H9 (cell line): Measurements from ENCODE around the gene DCAF11. TPM values are rescaled to one million over a fixed set of nuclear protein-coding genes. Genes with fewer than 3 reads are reported as not detected.

Experiments
- DNase-seq: peaks from one replicate; pipeline ENCODE4 v3.0.0-alpha.2; 2017
- H2AFZ ChIP-seq: one replicate; pipeline ENCODE4 v1.6.1; 2013; ENCODE audit warnings: mild to moderate bottlenecking, low read length, control low read depth, moderate library complexity
- H2AK5ac ChIP-seq: 2 replicates; pipeline ENCODE4 v1.6.1; 2013; ENCODE audit warnings: low read length, control low read depth, mixed read lengths; ENCODE audit not compliant: insufficient read length
- H2BK120ac ChIP-seq: one replicate; pipeline ENCODE4 v1.6.1; 2013; ENCODE audit warnings: low read depth, mild to moderate bottlenecking, low read length, control low read depth, inconsistent platforms; ENCODE audit not compliant: poor library complexity, severe bottlenecking
- H2BK12ac ChIP-seq: 2 replicates; pipeline ENCODE4 v1.6.1; 2013; ENCODE audit warnings: low read length, control low read depth, mixed read lengths, low read depth; ENCODE audit not compliant: insufficient read length
- H2BK15ac ChIP-seq: 2 replicates; pipeline ENCODE4 v1.6.1; 2013; ENCODE audit warnings: low read depth, low read length, control low read depth
- H2BK20ac ChIP-seq: one replicate; pipeline ENCODE4 v1.6.1; 2013; ENCODE audit warnings: low read depth, mild to moderate bottlenecking, low read length, control low read depth, inconsistent platforms; ENCODE audit not compliant: poor library complexity, severe bottlenecking
- H2BK5ac ChIP-seq: 2 replicates; pipeline ENCODE4 v1.6.1; 2013; ENCODE audit warnings: low read length, control low read depth, mixed read lengths; ENCODE audit not compliant: insufficient read length
- H3K14ac ChIP-seq: 2 replicates; pipeline ENCODE4 v1.6.1; 2013; ENCODE audit warnings: low read length, control low read depth; ENCODE audit not compliant: insufficient read depth
- H3K18ac ChIP-seq: 2 replicates; pipeline ENCODE4 v1.6.1; 2013; ENCODE audit warnings: low read depth, mild to moderate bottlenecking, mixed read lengths, low read length, control low read depth; ENCODE audit not compliant: insufficient read length
- H3K23ac ChIP-seq: 2 replicates; pipeline ENCODE4 v1.6.1; 2013; ENCODE audit warnings: low read length, control low read depth, mixed read lengths, low read depth; ENCODE audit not compliant: insufficient read length
- H3K23me2 ChIP-seq: 2 replicates; pipeline ENCODE4 v1.6.1; 2013; ENCODE audit warnings: low read depth, mild to moderate bottlenecking, mixed read lengths, low read length, control low read depth; ENCODE audit not compliant: insufficient read length, poor library complexity, severe bottlenecking
- H3K27ac ChIP-seq: 2 replicates; pipeline ENCODE4 v1.5.1; 2013; ENCODE audit warnings: low read length, control low read depth, mixed read lengths, low read depth; ENCODE audit not compliant: insufficient read length
- H3K27me3 ChIP-seq: 2 replicates; pipeline ENCODE4 v1.6.1; 2013; ENCODE audit warnings: low read length, control low read depth, inconsistent platforms; ENCODE audit not compliant: insufficient read depth
- H3K4ac ChIP-seq: 2 replicates; pipeline ENCODE4 v1.6.1; 2013; ENCODE audit warnings: low read depth, mild to moderate bottlenecking, control low read depth, inconsistent platforms, low read length, moderate library complexity
- H3K4me1 ChIP-seq: 2 replicates; pipeline ENCODE4 v1.6.1; 2013; ENCODE audit warnings: low read length, control low read depth, inconsistent platforms; ENCODE audit not compliant: insufficient read depth
- H3K4me2 ChIP-seq: 2 replicates; pipeline ENCODE4 v1.6.1; 2013; ENCODE audit warnings: low read length, control low read depth, mixed read lengths; ENCODE audit not compliant: insufficient read length, insufficient read depth
- H3K56ac ChIP-seq: 2 replicates; pipeline ENCODE4 v1.6.1; 2013; ENCODE audit warnings: low read depth, mild to moderate bottlenecking, mixed read lengths, low read length, control low read depth; ENCODE audit not compliant: insufficient read length
- H3K79me1 ChIP-seq: 2 replicates; pipeline ENCODE4 v1.6.1; 2013; ENCODE audit warnings: low read depth, mild to moderate bottlenecking, moderate library complexity, low read length, control low read depth, inconsistent platforms; ENCODE audit not compliant: insufficient read depth, poor library complexity, severe bottlenecking
- H3K79me2 ChIP-seq: 2 replicates; pipeline ENCODE4 v1.6.1; 2013; ENCODE audit warnings: low read length, control low read depth, inconsistent platforms; ENCODE audit not compliant: insufficient read depth
- H3K9ac ChIP-seq: 2 replicates; pipeline ENCODE4 v1.6.1; 2013; ENCODE audit warnings: low read length, control low read depth, mixed read lengths; ENCODE audit not compliant: insufficient read length; ENCODE audit errors: extremely low read depth
- H3K9me3 ChIP-seq: one replicate; pipeline ENCODE4 v1.6.1; 2013; ENCODE audit warnings: low read depth, low read length, inconsistent platforms; ENCODE audit not compliant: control insufficient read depth
- H3T11ph ChIP-seq: one replicate; pipeline ENCODE4 v1.6.1; 2013; ENCODE audit warnings: mild to moderate bottlenecking, low read length, control low read depth, inconsistent platforms
- H4K20me1 ChIP-seq: one replicate; pipeline ENCODE4 v1.6.1; 2013; ENCODE audit not compliant: control insufficient read depth, insufficient read length, insufficient read depth
- H4K5ac ChIP-seq: 2 replicates; pipeline ENCODE4 v1.6.1; 2013; ENCODE audit warnings: low read depth, mild to moderate bottlenecking, mixed read lengths, low read length, control low read depth; ENCODE audit not compliant: insufficient read length
- H4K8ac ChIP-seq: replicated peaks from 2 replicates; pipeline ENCODE4 v1.6.1; 2013; ENCODE audit warnings: low read length, control low read depth, mixed read lengths, low read depth; ENCODE audit not compliant: insufficient read length
- H4K91ac ChIP-seq: 2 replicates; pipeline ENCODE4 v1.6.1; 2013; ENCODE audit warnings: low read depth, mild to moderate bottlenecking, moderate library complexity, mixed read lengths, low read length, control low read depth; ENCODE audit not compliant: insufficient read length
- H3K27ac Mint-ChIP-seq, 3 experiments: 2 replicates in 2 of 3; 3 replicates in 1 of 3; pipeline ENCODE4 v1.8.0; 2020 to 2021; ENCODE audit warnings: mixed read lengths in 3 of 3, mild to moderate bottlenecking in 1 of 3, moderate library complexity in 1 of 3
- H3K27me3 Mint-ChIP-seq: 2 replicates; pipeline ENCODE4 v1.8.0; 2021; ENCODE audit warnings: low read depth, mild to moderate bottlenecking, moderate library complexity, mixed read lengths
- H3K36me3 Mint-ChIP-seq, 3 experiments: 2 replicates in 2 of 3; 3 replicates in 1 of 3; pipeline ENCODE4 v1.8.0; 2020 to 2021; ENCODE audit warnings: low read depth in 3 of 3, mixed read lengths in 3 of 3; ENCODE audit not compliant: insufficient read depth in 1 of 3
- H3K4me1 Mint-ChIP-seq, 2 experiments: 2 replicates each; pipeline ENCODE4 v1.8.0; 2020; ENCODE audit warnings: mixed read lengths in 2 of 2
- H3K4me3 Mint-ChIP-seq, 2 experiments: 2 replicates in 1 of 2; 3 replicates in 1 of 2; pipeline ENCODE4 v1.8.0; 2020 to 2021; ENCODE audit warnings: mild to moderate bottlenecking in 2 of 2, mixed read lengths in 2 of 2, moderate library complexity in 1 of 2
- H3K9me3 Mint-ChIP-seq, 2 experiments: 2 replicates in 1 of 2; 3 replicates in 1 of 2; pipeline ENCODE4 v1.8.0; 2020; ENCODE audit warnings: mild to moderate bottlenecking in 2 of 2, mixed read lengths in 2 of 2, moderate library complexity in 1 of 2
- WGBS: extraction: QIAGEN DNeasy Blood & Tissue Kit; methylation state at CpG from one replicate; pipeline ENCODE4 v1.1.7; 2013; ENCODE audit warnings: missing lambda C conversion rate, low lambda C conversion rate, mixed read lengths; ENCODE audit not compliant: insufficient read length; ENCODE audit errors: extremely low coverage; 5-methylcytosine and 5-hydroxymethylcytosine counted together
- total RNA-seq: library from RNA; stranded (reverse); gene quantifications from 2 replicates; pipeline ENCODE4 v1.2.1, GENCODE V29; 2021
- TF ChIP-seq, protein P1 (sequence below): fragments of 200-600 bp; sonication (generic); conservative IDR thresholded peaks from 3 replicates; pipeline ENCODE4 v1.8.0; 2021; ENCODE audit warnings: antibody characterized with exemption, mild to moderate bottlenecking

Gene DCAF11
- total RNA-seq, 1 experiment from 2014 or later, result 73.4 TPM

DNA sequence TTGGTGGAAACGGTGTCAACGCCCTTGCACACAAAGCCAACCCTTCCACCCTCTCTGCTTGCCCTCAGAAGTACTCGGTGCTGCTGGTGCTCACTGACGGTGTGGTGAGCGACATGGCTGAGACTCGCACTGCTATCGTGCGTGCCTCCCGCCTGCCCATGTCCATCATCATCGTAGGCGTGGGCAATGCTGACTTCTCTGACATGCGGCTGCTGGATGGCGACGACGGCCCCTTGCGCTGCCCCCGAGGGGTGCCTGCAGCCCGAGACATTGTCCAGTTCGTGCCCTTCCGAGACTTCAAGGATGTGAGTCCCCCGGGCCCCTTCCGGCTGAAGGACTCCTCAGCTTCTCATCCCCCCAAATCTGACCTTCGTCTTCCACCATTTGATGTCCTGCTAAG lies 37.5 kb upstream of the DCAF11 start:
- no peak overlapping the region for H3T11ph ChIP-seq
- WGBS, result no CpG with 5 or more reads among the region's 23 CpGs

More for the DNA sequence above, 37.5 kb upstream of the DCAF11 start:
- no peak overlapping the region for H2AFZ ChIP-seq
- no peaks in the 10 kb centered on the region; a peak in 1 of 7 replicates for H3K36me3 Mint-ChIP-seq
- no peak overlapping the region for H2BK20ac ChIP-seq
- H2BK15ac ChIP-seq, result no peak overlapping the region
- H3K14ac ChIP-seq, result no peak overlapping the region
- TF ChIP-seq, protein P1, sequence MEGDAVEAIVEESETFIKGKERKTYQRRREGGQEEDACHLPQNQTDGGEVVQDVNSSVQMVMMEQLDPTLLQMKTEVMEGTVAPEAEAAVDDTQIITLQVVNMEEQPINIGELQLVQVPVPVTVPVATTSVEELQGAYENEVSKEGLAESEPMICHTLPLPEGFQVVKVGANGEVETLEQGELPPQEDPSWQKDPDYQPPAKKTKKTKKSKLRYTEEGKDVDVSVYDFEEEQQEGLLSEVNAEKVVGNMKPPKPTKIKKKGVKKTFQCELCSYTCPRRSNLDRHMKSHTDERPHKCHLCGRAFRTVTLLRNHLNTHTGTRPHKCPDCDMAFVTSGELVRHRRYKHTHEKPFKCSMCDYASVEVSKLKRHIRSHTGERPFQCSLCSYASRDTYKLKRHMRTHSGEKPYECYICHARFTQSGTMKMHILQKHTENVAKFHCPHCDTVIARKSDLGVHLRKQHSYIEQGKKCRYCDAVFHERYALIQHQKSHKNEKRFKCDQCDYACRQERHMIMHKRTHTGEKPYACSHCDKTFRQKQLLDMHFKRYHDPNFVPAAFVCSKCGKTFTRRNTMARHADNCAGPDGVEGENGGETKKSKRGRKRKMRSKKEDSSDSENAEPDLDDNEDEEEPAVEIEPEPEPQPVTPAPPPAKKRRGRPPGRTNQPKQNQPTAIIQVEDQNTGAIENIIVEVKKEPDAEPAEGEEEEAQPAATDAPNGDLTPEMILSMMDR, result no peak
- no peak overlapping the region for H4K91ac ChIP-seq
- H2BK12ac ChIP-seq, result no peak overlapping the region
- peaks cover 5% of the 10 kb centered on the region; the same call in 1 of the 2 replicates for H3K4me1 ChIP-seq
- H3K23me2 ChIP-seq, result peaks cover 4% of the 10 kb centered on the region
- no peak overlapping the region for H3K18ac ChIP-seq
- no peak overlapping the region for H2BK120ac ChIP-seq
- no peak overlapping the region for H2AK5ac ChIP-seq
- H3K79me1 ChIP-seq, result no peaks in the 10 kb centered on the region
- H3K9me3 Mint-ChIP-seq, result no peaks in the 10 kb centered on the region
- no peak overlapping the region for H4K5ac ChIP-seq
- no peak overlapping the region for H2BK5ac ChIP-seq
- no peak overlapping the region for H3K27ac ChIP-seq
- H4K20me1 ChIP-seq, result no peaks in the 10 kb centered on the region
- no peaks in the 10 kb centered on the region for H3K79me2 ChIP-seq
- no peak overlapping the region for H3K4ac ChIP-seq
- H3K9me3 ChIP-seq, result no peaks in the 10 kb centered on the region
- H4K8ac ChIP-seq, result no peak overlapping the region
- H3K4me1 Mint-ChIP-seq, result peaks cover 35 to 44% of the 10 kb centered on the region in 2 experiments
- H3K9ac ChIP-seq, result no peak overlapping the region
- H3K27me3 Mint-ChIP-seq, result peaks cover 12% of the 10 kb centered on the region
- H3K27ac Mint-ChIP-seq, result no peak overlapping the region
- no peak overlapping the region for H3K4me3 Mint-ChIP-seq
- H3K4me2 ChIP-seq, result no peak overlapping the region
- no peak overlapping the region for H3K23ac ChIP-seq
- no peaks in the 10 kb centered on the region; the same call in 1 of the 2 replicates for H3K27me3 ChIP-seq
- DNase-seq, result no peak
- no peak overlapping the region for H3K56ac ChIP-seq
